GM18498 (cell line): Measurements from ENCODE around the gene LYRM1.

Source experiments
- ATAC-seq: cut with Tn5 transposase; IDR thresholded peaks from one replicate; pipeline ENCODE4 v1.9.1; 2021; ENCODE audit warnings: mild to moderate bottlenecking, moderate library complexity; ENCODE audit not compliant: unreplicated experiment

The LYRM1 gene

GRCh38 chr16:20871941-20872815, 28.4 kb upstream of the LYRM1 start:
- ATAC-seq, result no peak

GRCh38 chr16:20873331-20873730, 27.2 kb upstream of the LYRM1 start:
- no peak for ATAC-seq

- ATAC-seq, result peak; percentile 10
These were observed 26.4 kb upstream of the LYRM1 start for GRCh38 chr16:20874088-20874581.

- no peak for ATAC-seq
These were observed 25.3 kb upstream of the LYRM1 start for GRCh38 chr16:20875355-20875650.

- ATAC-seq, result no peak
These were observed 21.9 kb upstream of the LYRM1 start for GRCh38 chr16:20878682-20879147.

- no peak for ATAC-seq
These were observed 21.2 kb upstream of the LYRM1 start for GRCh38 chr16:20879175-20880040.

GRCh38 chr16:20880867-20881502, 19.6 kb upstream of the LYRM1 start:
- ATAC-seq, result no peak

GRCh38 chr16:20881503-20881878, 19.1 kb upstream of the LYRM1 start:
- ATAC-seq, result no peak

- no peak for ATAC-seq
These were observed 16.9 kb upstream of the LYRM1 start for GRCh38 chr16:20883554-20884239.

GRCh38 chr16:20884240-20884556, 16.4 kb upstream of the LYRM1 start:
- no peak for ATAC-seq

GRCh38 chr16:20886320-20886719, 14.3 kb upstream of the LYRM1 start:
- ATAC-seq, result no peak

- no peak for ATAC-seq
These were observed 13.4 kb upstream of the LYRM1 start for GRCh38 chr16:20887207-20887606.

GRCh38 chr16:20889625-20890275, 10.8 kb upstream of the LYRM1 start:
- ATAC-seq, result no peak

- ATAC-seq, result no peak
These were observed 6.2 kb upstream of the LYRM1 start for GRCh38 chr16:20894388-20894787.

GRCh38 chr16:20897253-20897897, 3.2 kb upstream of the LYRM1 start:
- no peak for ATAC-seq

- no peak for ATAC-seq
These were observed 2.6 kb upstream of the LYRM1 start for GRCh38 chr16:20897922-20898321.

- no peak for ATAC-seq
These were observed 1.5 kb upstream of the LYRM1 start for GRCh38 chr16:20899071-20899470.

- ATAC-seq, result no peak
These were observed 883 bp upstream of the LYRM1 start for GRCh38 chr16:20899477-20900298.

- ATAC-seq, result no peak
These were observed 481 bp downstream of the LYRM1 start for GRCh38 chr16:20901068-20901435.
